Neural cell (in vitro differentiated cells): ENCODE results near the gene TPD52L2.

Experiments
- CTCF ChIP-seq: fragments of 450-650 bp; IDR thresholded peaks from 2 replicates; pipeline ENCODE4 v1.5.1; 2014; ENCODE audit warnings: antibody characterized with exemption, mild to moderate bottlenecking, moderate library complexity; ENCODE audit not compliant: poor library complexity, severe bottlenecking
- MXI1 ChIP-seq: fragments of 450-650 bp; conservative IDR thresholded peaks from 2 replicates; pipeline ENCODE4 v1.6.1; 2014; ENCODE audit warnings: antibody characterized with exemption, mild to moderate bottlenecking; ENCODE audit not compliant: poor library complexity, severe bottlenecking
- RAD21 ChIP-seq: fragments of 450-650 bp; conservative IDR thresholded peaks from 2 replicates; pipeline ENCODE4 v1.6.1; 2014; ENCODE audit warnings: antibody characterized with exemption, mild to moderate bottlenecking, moderate library complexity
- SMC3 ChIP-seq: fragments of 450-650 bp; conservative IDR thresholded peaks from 2 replicates; pipeline ENCODE4 v1.6.1; 2014; ENCODE audit warnings: antibody characterized with exemption, mild to moderate bottlenecking, moderate library complexity; ENCODE audit not compliant: poor library complexity
- TAF1 ChIP-seq: IDR thresholded peaks from 2 replicates; pipeline ENCODE4 v1.6.1; 2012; ENCODE audit warnings: low read depth

DNA sequence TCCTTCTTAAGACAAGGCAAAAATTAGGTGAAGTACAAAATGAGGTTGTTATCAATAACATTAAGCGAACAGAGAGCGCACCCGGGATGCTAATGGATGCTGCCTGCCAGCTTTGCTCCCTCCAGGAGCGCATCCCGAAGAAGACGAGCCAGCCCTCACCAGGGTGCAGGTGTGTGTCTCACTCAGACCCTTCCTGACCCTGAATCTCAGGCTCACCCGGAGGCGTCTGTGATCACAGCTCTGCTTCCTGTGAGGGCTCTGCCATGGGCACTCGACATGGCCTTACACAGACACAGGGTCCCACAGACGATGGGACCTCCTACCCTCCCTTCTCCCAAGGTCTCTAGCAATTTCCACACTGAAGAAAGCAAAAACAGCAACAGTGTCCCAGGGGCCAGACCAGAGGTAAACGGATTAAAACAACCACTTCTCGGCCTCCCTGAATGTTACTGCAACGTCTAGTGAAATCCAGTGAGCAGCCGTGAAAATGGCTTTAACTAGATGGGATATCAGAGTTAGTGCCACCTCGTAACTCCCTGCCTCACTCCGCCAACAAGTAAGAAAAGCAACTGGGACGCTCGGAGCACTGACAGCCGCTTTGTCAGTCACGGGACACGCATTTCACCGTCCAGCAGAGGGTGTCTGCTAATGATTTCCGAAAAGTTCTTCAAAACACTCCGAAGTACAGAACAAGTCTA, 45.7 kb upstream of the TPD52L2 start:
- TF ChIP-seq SMC3 (no peak), CTCF (no peak), RAD21 (no peak), TAF1 (no peak), MXI1 (no peak)
